ENCODE measurements around the gene ARVCF. TPM values are rescaled to one million over a fixed set of nuclear protein-coding genes. Genes with fewer than 3 reads are reported as not detected.

ARVCF gene
- total RNA-seq, 1 experiment from 2014 or later = 4.3 TPM

DNA sequence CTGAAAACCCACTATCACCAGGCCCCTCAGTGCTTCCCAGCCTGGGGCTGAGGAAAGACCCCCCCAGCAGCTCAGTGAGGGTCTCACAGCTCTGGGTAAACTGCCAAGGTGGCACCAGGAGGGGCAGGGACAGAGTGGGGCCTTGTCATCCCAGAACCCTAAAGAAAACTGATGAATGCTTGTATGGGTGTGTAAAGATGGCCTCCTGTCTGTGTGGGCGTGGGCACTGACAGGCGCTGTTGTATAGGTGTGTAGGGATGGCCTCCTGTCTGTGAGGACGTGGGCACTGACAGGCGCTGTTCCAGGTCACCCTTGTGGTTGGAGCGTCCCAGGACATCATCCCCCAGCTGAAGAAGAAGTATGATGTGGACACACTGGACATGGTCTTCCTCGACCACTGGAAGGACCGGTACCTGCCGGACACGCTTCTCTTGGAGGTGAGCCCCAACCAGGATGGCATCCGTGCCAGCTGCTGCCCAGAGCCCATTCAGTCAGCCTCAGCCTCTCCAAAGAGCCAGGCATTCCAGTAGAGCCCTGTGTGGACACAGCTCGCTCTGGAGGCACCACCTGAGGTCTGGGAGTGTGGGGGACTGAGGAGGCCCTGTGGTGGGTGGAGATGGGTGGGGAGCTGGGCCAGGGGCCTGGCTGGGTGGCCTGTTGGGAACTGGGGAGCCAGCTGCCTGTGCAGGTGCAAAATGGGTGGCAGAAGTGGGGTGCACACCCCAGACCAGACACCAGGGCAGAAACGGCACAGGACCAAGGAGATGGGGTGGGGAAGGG lies 52.6 kb downstream of the ARVCF start:
- Histone ChIP-seq H3K9me2 (replicated peaks; ENCODE audit: insufficient read depth, low read length) (no peaks in the 10 kb centered on the region), H3K9me3 (ENCODE audit: low read length) (no peaks in the 10 kb centered on the region), H3K4me2 (ENCODE audit: low read depth, low read length, poor library complexity, severe bottlenecking) (no peak overlapping the region), H3K4me3 (ENCODE audit: low read length) (no peak overlapping the region), H3K4me1 (ENCODE audit: low read length) (peaks cover 10% of the 10 kb centered on the region), H3K27ac (ENCODE audit: low read length) (no peak overlapping the region), H3K9ac (ENCODE audit: low read length) (no peak overlapping the region), H3K36me3 (ENCODE audit: insufficient read depth, low read length) (peaks cover 10% of the 10 kb centered on the region), H3K27me3 (ENCODE audit: low read length) (no peaks in the 10 kb centered on the region), H2AFZ (ENCODE audit: low read length) (no peak overlapping the region), H4K20me1 (ENCODE audit: insufficient read depth, low read depth, low read length) (peaks cover 11% of the 10 kb centered on the region), H3K79me2 (ENCODE audit: low read length) (no peaks in the 10 kb centered on the region)
- DNase-seq = no peak

- Histone ChIP-seq H4K20me1 (ENCODE audit: insufficient read depth, low read depth, low read length) (peaks cover 15% of the 10 kb centered on the region), H3K79me2 (ENCODE audit: low read length) (no peaks in the 10 kb centered on the region), H3K4me1 (ENCODE audit: low read length) (peaks cover 14% of the 10 kb centered on the region), H3K4me3 (ENCODE audit: low read length) (no peak overlapping the region), H3K4me2 (ENCODE audit: low read depth, low read length, poor library complexity, severe bottlenecking) (no peak overlapping the region), H3K9ac (ENCODE audit: low read length) (no peak overlapping the region), H2AFZ (ENCODE audit: low read length) (no peak overlapping the region), H3K36me3 (ENCODE audit: insufficient read depth, low read length) (peaks cover 10% of the 10 kb centered on the region), H3K9me2 (replicated peaks; ENCODE audit: insufficient read depth, low read length) (no peaks in the 10 kb centered on the region), H3K27me3 (ENCODE audit: low read length) (no peaks in the 10 kb centered on the region), H3K9me3 (ENCODE audit: low read length) (no peaks in the 10 kb centered on the region), H3K27ac (ENCODE audit: low read length) (no peak overlapping the region)
- no peak for DNase-seq
These were observed 53.5 kb downstream of the ARVCF start for GRCh38 chr22:19962909-19963806.

GRCh38 chr22:19962246-19962908 lies 54.2 kb downstream of the ARVCF start:
- DNase-seq = peak; percentile 94
- Histone ChIP-seq H3K27ac (ENCODE audit: low read length) (no peak overlapping the region), H3K36me3 (ENCODE audit: insufficient read depth, low read length) (peaks cover 10% of the 10 kb centered on the region), H3K4me3 (ENCODE audit: low read length) (no peak overlapping the region), H2AFZ (ENCODE audit: low read length) (no peak overlapping the region), H4K20me1 (ENCODE audit: insufficient read depth, low read depth, low read length) (peaks cover 15% of the 10 kb centered on the region), H3K9ac (ENCODE audit: low read length) (no peak overlapping the region), H3K79me2 (ENCODE audit: low read length) (no peaks in the 10 kb centered on the region; the same call in 1 of the 2 replicates), H3K9me2 (replicated peaks; ENCODE audit: insufficient read depth, low read length) (no peaks in the 10 kb centered on the region), H3K4me1 (ENCODE audit: low read length) (peaks cover 14% of the 10 kb centered on the region), H3K4me2 (ENCODE audit: low read depth, low read length, poor library complexity, severe bottlenecking) (no peak overlapping the region), H3K9me3 (ENCODE audit: low read length) (no peaks in the 10 kb centered on the region), H3K27me3 (ENCODE audit: low read length) (no peaks in the 10 kb centered on the region)

DNA sequence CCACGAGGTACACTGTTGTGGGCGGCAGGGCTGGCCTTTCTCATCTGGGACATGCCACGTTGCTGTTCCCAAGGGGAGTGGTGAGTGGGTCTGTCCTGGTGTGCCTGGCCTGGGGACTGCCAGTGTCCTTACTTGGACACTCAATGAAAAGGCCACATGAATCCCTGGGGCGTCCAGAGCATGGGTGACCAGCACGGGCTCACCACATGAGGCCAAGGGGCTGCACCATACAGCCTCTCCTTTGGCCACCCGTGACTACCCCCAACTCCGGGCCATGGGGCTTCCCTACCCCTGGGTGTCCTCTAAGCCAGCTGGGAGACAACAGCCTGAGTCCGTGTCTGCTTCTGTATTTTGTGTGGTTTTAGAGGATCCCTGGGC lies 54.8 kb downstream of the ARVCF start:
- H3K9ac ChIP-seq (ENCODE audit: low read length) = no peak overlapping the region
- H3K79me2 ChIP-seq (ENCODE audit: low read length) = no peaks in the 10 kb centered on the region; the same call in 1 of the 2 replicates

GRCh38 chr22:19961201-19961580 lies 55.4 kb downstream of the ARVCF start:
- Histone ChIP-seq H2AFZ (ENCODE audit: low read length) (no peak overlapping the region), H3K36me3 (ENCODE audit: insufficient read depth, low read length) (peaks cover 10% of the 10 kb centered on the region), H3K9me3 (ENCODE audit: low read length) (no peaks in the 10 kb centered on the region), H3K4me1 (ENCODE audit: low read length) (peaks cover 14% of the 10 kb centered on the region), H3K4me2 (ENCODE audit: low read depth, low read length, poor library complexity, severe bottlenecking) (no peak overlapping the region), H4K20me1 (ENCODE audit: insufficient read depth, low read depth, low read length) (peaks cover 15% of the 10 kb centered on the region), H3K9me2 (replicated peaks; ENCODE audit: insufficient read depth, low read length) (no peaks in the 10 kb centered on the region), H3K79me2 (ENCODE audit: low read length) (no peaks in the 10 kb centered on the region; the same call in 1 of the 2 replicates), H3K27ac (ENCODE audit: low read length) (no peak overlapping the region), H3K9ac (ENCODE audit: low read length) (no peak overlapping the region), H3K4me3 (ENCODE audit: low read length) (no peak overlapping the region), H3K27me3 (ENCODE audit: low read length) (no peaks in the 10 kb centered on the region)
- no peak for DNase-seq

More for the DNA sequence above, 54.8 kb downstream of the ARVCF start:
- H2AFZ ChIP-seq (ENCODE audit: low read length) = no peak overlapping the region
- H3K9me3 ChIP-seq (ENCODE audit: low read length) = no peaks in the 10 kb centered on the region
- H3K4me3 ChIP-seq (ENCODE audit: low read length) = no peak overlapping the region
- H3K9me2 ChIP-seq (replicated peaks; ENCODE audit: insufficient read depth, low read length) = no peaks in the 10 kb centered on the region
- H4K20me1 ChIP-seq (ENCODE audit: insufficient read depth, low read depth, low read length) = peaks cover 15% of the 10 kb centered on the region
- DNase-seq = no peak
- H3K4me1 ChIP-seq (ENCODE audit: low read length) = peaks cover 14% of the 10 kb centered on the region
- no peaks in the 10 kb centered on the region for H3K27me3 ChIP-seq (ENCODE audit: low read length)
- H3K36me3 ChIP-seq (ENCODE audit: insufficient read depth, low read length) = peaks cover 10% of the 10 kb centered on the region
- no peak overlapping the region for H3K4me2 ChIP-seq (ENCODE audit: low read depth, low read length, poor library complexity, severe bottlenecking)
- no peak overlapping the region for H3K27ac ChIP-seq (ENCODE audit: low read length)

DNA sequence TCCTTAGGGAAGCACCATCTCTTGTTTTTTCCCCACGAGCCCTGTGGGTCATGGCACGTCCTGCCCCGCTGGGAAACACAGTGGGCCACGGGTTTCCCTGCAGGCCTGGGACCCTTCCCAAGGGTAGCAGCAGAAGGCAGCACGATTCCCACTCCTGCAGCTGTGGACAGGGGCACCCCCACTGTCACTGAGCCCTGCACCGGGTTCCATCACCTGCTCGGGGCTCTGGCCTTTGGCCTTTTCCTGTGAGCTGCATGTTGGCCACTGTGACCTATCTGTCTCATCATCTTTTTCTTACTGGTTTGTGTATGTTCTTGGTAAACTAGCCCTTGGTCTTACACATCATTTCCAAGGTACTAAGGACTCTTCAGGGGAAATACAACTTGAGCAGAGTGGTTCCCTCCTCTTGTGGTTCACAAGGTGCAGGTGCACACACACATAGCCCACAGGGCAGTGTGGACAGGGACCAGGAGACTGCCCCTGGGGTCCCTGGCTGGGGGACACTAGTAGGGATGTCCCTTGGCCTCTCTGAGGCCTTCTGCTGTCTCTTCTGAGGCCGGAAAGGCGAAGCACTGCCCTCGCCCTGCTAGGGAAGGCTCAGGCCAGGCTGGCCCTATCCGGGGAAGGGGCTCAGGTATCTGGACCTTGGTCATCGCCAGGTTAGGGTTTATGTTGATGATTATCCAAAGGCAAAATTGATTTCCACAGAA lies 56.0 kb downstream of the ARVCF start:
- Histone ChIP-seq H3K27ac (ENCODE audit: low read length) (no peak overlapping the region), H3K4me3 (ENCODE audit: low read length) (no peak overlapping the region), H3K9me2 (replicated peaks; ENCODE audit: insufficient read depth, low read length) (no peaks in the 10 kb centered on the region), H3K27me3 (ENCODE audit: low read length) (no peaks in the 10 kb centered on the region), H3K4me1 (ENCODE audit: low read length) (peaks cover 14% of the 10 kb centered on the region), H3K9ac (ENCODE audit: low read length) (no peak overlapping the region), H3K79me2 (ENCODE audit: low read length) (no peaks in the 10 kb centered on the region; the same call in 1 of the 2 replicates), H3K4me2 (ENCODE audit: low read depth, low read length, poor library complexity, severe bottlenecking) (no peak overlapping the region), H3K9me3 (ENCODE audit: low read length) (no peaks in the 10 kb centered on the region), H4K20me1 (ENCODE audit: insufficient read depth, low read depth, low read length) (peaks cover 12% of the 10 kb centered on the region), H3K36me3 (ENCODE audit: insufficient read depth, low read length) (peaks cover 10% of the 10 kb centered on the region), H2AFZ (ENCODE audit: low read length) (no peak overlapping the region)
- DNase-seq = no peak

DNA sequence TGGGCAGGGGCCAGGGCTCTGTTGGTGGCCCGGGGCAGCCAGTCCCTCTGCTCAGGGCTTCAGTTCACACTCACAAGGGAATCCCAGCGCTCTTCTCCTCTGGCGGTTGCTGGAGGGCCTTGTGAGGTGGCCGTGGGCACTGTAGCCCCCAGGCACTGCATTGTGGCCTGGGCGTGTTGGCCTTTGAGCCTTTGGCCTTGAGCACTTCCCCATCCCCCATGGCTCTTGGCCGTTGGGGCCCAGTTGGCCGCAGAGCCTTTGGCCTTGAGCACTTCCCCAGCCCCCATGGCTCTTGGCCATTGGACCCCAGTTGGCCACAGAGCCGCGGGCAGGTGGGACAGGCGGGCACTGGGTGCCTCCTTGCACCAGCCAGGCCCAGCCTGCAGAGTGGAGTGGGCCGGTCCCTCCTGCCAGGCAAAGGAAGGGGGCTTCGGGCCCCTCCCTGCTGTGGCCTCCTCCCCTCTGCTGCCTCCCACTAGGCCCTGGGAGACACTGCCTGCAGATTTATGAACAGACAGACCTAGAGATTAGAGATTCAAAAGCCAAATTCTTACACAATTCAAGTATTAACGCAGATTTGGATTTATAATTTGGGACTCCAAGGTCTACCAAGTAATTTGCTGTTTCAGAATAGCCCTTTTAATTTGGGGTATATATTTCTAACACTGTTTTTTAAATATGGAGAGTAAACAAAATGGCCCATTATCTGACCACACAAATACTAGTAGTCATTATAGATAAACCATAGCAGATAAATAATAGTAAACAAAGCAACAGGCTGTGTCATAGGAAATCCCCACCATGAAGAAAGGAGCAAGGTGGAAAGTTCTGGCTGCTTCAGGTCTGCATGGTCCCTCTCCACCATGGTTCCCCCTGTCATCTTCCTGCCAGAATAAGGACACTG lies 56.8 kb downstream of the ARVCF start:
- H3K9ac ChIP-seq (ENCODE audit: low read length) = no peak overlapping the region
- H3K9me3 ChIP-seq (ENCODE audit: low read length) = no peaks in the 10 kb centered on the region
- peaks cover 10% of the 10 kb centered on the region for H3K36me3 ChIP-seq (ENCODE audit: insufficient read depth, low read length)
- H3K4me2 ChIP-seq (ENCODE audit: low read depth, low read length, poor library complexity, severe bottlenecking) = no peak overlapping the region
- H3K4me3 ChIP-seq (ENCODE audit: low read length) = no peak overlapping the region
- H3K79me2 ChIP-seq (ENCODE audit: low read length) = peaks cover under 1% of the 10 kb centered on the region; the same call in 1 of the 2 replicates
- DNase-seq = no peak
- H3K27me3 ChIP-seq (ENCODE audit: low read length) = no peaks in the 10 kb centered on the region
- H4K20me1 ChIP-seq (ENCODE audit: insufficient read depth, low read depth, low read length) = peaks cover 12% of the 10 kb centered on the region
- H2AFZ ChIP-seq (ENCODE audit: low read length) = no peak overlapping the region
- no peak overlapping the region for H3K27ac ChIP-seq (ENCODE audit: low read length)
- H3K9me2 ChIP-seq (replicated peaks; ENCODE audit: insufficient read depth, low read length) = no peaks in the 10 kb centered on the region
- peaks cover 14% of the 10 kb centered on the region for H3K4me1 ChIP-seq (ENCODE audit: low read length)
